GM19099 (cell line): ENCODE measurements around the gene SLC14A1.

ENCODE experiments used
- POLR2A ChIP-seq: IDR thresholded peaks from 3 replicates; pipeline ENCODE4 v1.6.1; 2011; ENCODE audit warnings: low read depth; ENCODE audit not compliant: insufficient read length; ENCODE audit errors: extremely low read depth

Gene SLC14A1

GRCh38 chr18:45702708-45703265, 21.2 kb upstream of the SLC14A1 start:
- no peak for TF ChIP-seq POLR2A

- TF ChIP-seq POLR2A: no peak
Measured at GRCh38 chr18:45708831-45709230, 15.2 kb upstream of the SLC14A1 start.

- TF ChIP-seq POLR2A: no peak
Measured at GRCh38 chr18:45712061-45712460, 11.9 kb upstream of the SLC14A1 start.

- no peak for TF ChIP-seq POLR2A
Measured at GRCh38 chr18:45713239-45713638, 10.7 kb upstream of the SLC14A1 start.

- TF ChIP-seq POLR2A: no peak
Measured at GRCh38 chr18:45715212-45715780, 8.7 kb upstream of the SLC14A1 start.

GRCh38 chr18:45719106-45719505, 4.9 kb upstream of the SLC14A1 start:
- no peak for TF ChIP-seq POLR2A

GRCh38 chr18:45722899-45723298, 1.1 kb upstream of the SLC14A1 start:
- no peak for TF ChIP-seq POLR2A

- no peak for TF ChIP-seq POLR2A
Measured at GRCh38 chr18:45724601-45725000, 620 bp downstream of the SLC14A1 start.

- TF ChIP-seq POLR2A: no peak
Measured at GRCh38 chr18:45725336-45725735, 1.4 kb downstream of the SLC14A1 start.

- no peak for TF ChIP-seq POLR2A
Measured at GRCh38 chr18:45726603-45727002, 2.6 kb downstream of the SLC14A1 start.

- TF ChIP-seq POLR2A: no peak
Measured at GRCh38 chr18:45727068-45727467, 3.1 kb downstream of the SLC14A1 start.

GRCh38 chr18:45728336-45729010, 4.5 kb downstream of the SLC14A1 start:
- no peak for TF ChIP-seq POLR2A

GRCh38 chr18:45730832-45731575, 7.0 kb downstream of the SLC14A1 start:
- no peak for TF ChIP-seq POLR2A

- no peak for TF ChIP-seq POLR2A
Measured at GRCh38 chr18:45731716-45732115, 7.7 kb downstream of the SLC14A1 start.

- no peak for TF ChIP-seq POLR2A
Measured at GRCh38 chr18:45733535-45733934, 9.6 kb downstream of the SLC14A1 start.

GRCh38 chr18:45734505-45734904, 10.5 kb downstream of the SLC14A1 start:
- no peak for TF ChIP-seq POLR2A

GRCh38 chr18:45734944-45735343, 11.0 kb downstream of the SLC14A1 start:
- TF ChIP-seq POLR2A: no peak

- no peak for TF ChIP-seq POLR2A
Measured at GRCh38 chr18:45738660-45739059, 14.7 kb downstream of the SLC14A1 start.
